HG02938 (cell line): ENCODE data around the gene GALR1.
"Not testable (repeated sequence)": the region's sequence is repeated elsewhere in the genome, so short reads cannot be mapped to it uniquely, and the experiment has no call there.

Source experiments
- ATAC-seq: cut with Tn5 transposase; IDR thresholded peaks from one replicate; pipeline ENCODE4 v1.9.1; 2021; ENCODE audit warnings: mild to moderate bottlenecking, moderate library complexity; ENCODE audit not compliant: unreplicated experiment

Gene GALR1

DNA sequence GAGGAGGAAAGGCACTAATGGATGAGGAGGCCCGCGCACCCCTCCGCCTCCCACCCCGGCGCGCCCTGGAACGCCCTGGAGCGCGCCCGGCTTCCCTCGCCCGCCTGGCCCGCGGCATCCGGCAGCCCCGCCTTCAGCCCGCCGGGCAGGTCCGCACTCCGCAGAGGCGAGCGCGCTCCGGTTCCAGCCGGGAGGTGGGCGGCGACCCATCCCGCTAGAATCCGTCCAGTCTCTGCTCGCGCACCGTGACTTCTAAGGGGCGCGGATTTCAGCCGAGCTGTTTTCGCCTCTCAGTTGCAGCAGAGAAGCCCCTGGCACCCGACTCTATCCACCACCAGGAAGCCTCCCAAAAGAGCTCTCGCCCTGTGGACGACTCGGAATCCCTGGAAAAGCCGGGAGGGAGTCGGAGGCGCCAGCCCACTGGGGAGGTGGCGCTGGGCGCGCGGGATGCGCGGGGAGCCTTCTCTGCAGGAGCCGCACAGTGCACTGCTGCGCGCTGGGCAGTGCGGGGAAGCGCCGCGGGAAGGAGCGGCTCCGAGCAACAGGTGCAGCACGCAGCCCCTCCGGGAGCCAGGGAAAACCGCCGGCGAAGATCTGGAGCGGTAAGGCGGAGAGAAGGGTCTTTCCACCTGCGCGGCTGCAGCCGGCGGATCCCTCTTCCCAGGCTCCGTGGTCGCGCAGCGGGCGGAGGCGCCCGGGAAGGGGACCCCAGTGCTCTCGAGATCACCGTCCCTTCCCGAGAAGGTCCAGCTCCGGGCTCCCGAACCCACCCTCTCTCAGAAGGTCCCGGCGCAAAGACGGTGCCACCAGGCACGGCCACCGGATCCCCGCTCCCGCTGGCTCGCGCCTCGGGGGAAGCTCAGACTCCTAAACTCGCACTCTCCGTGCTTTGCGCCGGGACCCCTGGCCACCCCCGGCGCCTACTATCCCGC lies at the start of gene GALR1:
GALR1 (plus strand) TSS at position 280 of the 932 bp plus-strand sequence. CDS start 701 bp downstream, outside the sequence.
- no peak for ATAC-seq

- no peak for ATAC-seq
These were observed 48.1 kb upstream of the GALR1 start for GRCh38 chr18:77201506-77201905.

- ATAC-seq: no peak
These were observed 47.3 kb upstream of the GALR1 start for GRCh38 chr18:77202329-77202728.

- ATAC-seq: no peak
These were observed 46.6 kb upstream of the GALR1 start for GRCh38 chr18:77203071-77203470.

DNA sequence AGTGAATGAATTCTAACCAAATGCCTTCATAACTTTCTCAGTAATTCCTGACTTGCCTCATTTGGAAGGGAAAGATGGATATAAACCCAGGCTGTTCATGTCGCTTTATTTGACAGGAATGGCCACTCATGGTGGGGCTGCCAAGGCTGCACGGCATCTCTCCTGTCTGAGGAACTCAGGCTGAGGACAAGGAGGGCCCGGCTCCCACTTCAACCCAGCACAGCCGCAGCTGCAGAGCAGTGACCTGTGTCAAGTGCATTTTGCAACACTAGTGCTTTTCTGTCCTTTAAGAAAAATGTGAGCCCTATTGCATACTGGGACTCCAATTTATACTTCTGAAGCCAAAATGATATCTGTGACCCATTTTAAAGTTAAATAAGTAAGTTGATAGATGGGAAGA lies 45.8 kb upstream of the GALR1 start:
- ATAC-seq: no peak

- ATAC-seq: no peak
These were observed 43.9 kb upstream of the GALR1 start for GRCh38 chr18:77205769-77206168.

GRCh38 chr18:77206676-77207374 lies 42.8 kb upstream of the GALR1 start:
- no peak for ATAC-seq

DNA sequence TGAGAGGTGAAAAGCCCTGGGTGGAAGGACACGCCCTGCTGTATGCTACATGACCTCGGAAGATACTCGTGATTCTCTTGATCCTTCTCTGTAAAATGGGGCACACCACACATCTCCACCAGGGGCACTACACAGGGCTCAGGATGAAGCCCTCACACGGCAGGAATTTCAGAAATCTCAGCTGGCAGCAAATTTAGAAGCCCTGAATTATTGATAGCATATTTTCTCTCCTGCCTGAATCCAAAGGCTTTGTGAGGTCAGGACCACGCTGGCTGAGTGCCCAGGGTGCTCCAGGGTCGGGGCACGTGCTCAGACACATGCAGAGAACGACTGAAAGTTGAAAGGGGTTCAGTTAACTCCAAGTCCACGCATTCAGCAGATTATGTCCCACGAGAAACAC lies 42.1 kb upstream of the GALR1 start:
- ATAC-seq: peak; percentile 61

- ATAC-seq: peak; percentile 60
These were observed 40.7 kb upstream of the GALR1 start for GRCh38 chr18:77208964-77209363.

DNA sequence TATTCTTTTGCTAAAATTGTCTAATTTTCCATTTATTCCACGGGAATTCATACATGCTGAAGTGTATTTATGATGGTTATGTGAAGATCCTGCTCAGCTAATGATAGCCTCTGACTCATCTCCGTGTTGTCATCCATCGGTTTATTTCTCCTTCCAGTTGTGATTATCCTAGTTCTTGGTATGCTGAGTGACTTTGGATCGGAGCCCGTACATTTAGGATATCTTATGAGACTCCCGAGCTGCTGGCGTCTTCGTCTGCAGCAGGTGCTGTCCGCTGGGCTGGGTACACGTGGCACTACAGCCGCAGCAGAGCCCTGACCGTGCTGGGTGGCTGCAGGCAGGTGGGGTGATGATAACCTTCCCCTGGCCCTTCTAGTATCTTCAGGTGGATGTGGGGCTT lies 40.1 kb upstream of the GALR1 start:
- no peak for ATAC-seq

- ATAC-seq: no peak
These were observed 39.4 kb upstream of the GALR1 start for GRCh38 chr18:77210249-77210648.

GRCh38 chr18:77218642-77219041 lies 31.0 kb upstream of the GALR1 start:
- ATAC-seq: no peak

DNA sequence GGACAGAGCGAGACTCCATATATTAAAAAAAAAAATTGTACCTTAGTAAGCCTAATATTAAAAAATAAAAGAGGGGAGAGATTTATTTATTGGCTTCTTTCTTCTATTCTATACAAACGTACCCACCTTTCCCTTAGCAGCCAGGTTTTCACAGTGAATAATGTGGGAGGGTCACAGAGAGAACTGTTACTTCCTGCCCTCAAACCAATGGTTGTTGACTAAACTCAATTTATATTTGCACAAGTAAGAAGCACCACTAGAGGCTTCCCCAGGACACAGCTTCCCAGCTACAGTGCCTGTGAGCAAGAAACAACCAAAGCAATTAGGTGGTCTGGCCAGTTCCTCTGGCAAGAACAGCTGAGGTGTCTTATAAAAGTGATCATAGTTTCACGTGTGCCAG lies 28.9 kb upstream of the GALR1 start:
- no peak for ATAC-seq

GRCh38 chr18:77222464-77222863 lies 27.2 kb upstream of the GALR1 start:
- ATAC-seq: no peak

DNA sequence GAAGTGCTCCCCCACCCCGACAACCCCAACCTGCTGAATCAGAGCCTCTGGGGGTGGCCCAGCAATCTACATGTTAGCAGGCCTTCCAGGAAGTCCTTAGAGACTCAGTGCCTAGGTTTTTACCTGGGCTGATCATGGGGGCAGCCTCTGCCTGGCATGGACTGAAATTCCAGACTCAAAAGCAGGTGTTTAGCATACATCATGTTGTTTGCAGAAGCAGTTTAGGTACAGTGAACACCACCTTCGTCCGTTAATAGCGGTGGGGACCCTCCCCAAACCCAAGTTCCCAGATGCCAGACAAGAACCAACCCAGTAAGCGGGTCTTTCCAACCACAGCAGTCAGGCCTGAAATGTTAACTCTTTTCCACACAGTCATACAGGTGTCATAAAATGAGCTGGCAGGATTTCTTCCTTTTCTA lies 26.4 kb upstream of the GALR1 start:
- ATAC-seq: no peak

DNA sequence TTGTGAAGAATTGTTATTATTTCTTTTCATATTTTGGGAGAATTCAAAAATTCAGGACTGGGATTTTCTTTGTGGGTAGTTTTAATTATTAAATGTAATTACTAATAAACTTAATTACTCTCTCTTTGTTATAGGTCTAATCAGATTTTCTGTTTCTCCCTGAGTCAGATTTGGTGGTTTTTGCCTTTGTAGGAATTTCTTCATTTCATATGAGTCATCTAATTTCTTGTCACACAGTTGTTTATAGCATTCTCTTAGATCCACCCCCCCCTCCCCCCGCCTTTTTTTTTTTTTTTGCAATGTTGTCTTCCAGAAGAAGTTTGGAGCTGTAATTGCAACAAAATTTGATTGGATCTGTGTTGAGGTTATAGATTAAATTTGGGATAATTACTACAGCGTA lies 26.0 kb upstream of the GALR1 start:
- ATAC-seq: no peak

GRCh38 chr18:77230645-77231044 lies 19.0 kb upstream of the GALR1 start:
- ATAC-seq: no peak

DNA sequence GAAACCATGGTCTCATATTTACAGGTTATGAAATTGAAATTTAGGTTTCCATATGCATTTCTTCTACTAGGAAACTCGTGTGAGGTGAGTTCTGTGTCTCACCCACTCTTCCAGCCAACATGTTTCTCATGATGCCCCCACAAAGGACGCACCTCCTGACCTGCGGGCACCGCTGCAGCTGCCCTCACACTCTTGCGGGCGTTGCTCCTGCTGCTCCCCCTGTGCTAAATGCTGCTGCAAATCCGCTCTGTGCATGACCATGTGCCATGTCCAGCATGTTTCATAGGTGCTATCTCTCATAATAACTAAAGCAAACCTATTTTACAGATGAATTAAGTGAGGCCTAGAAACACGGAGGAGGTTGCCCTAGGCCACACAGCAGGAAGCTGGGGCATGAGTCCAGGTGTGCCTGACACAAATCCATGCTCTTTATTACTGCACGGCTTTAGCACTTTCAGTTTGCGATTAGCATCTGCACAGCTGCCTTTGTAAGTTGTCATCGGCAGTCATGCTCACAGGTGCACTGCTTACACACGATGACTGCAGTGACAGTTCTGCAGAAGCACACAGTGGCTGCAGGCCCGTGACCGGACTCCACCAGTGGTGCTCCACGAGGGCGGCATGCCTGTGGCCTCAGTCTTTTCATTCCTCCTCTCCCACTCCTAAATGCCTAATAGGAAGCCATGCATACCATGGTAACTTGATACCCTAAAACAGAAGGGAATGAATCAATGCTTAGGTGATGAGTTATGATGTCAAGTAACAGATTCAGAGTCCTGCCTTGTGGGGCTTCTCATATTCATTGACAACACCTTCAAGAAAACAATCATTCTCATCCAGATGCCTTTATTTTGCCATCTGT lies 14.9 kb upstream of the GALR1 start:
- no peak for ATAC-seq

- ATAC-seq: not testable (repeated sequence)
These were observed 10.4 kb upstream of the GALR1 start for GRCh38 chr18:77239285-77239684.

- no peak for ATAC-seq
These were observed 627 bp upstream of the GALR1 start for GRCh38 chr18:77248873-77249568.
